SU-DHL-6 (cell line): Measurements from ENCODE around the gene NATD1.

ENCODE experiments used
- H2AFZ ChIP-seq: fragments of 200-600 bp; sonication (generic); 2 replicates; pipeline ENCODE4 v1.6.1; 2014; ENCODE audit warnings: low read depth, mild to moderate bottlenecking, moderate library complexity, mixed read lengths, antibody characterized with exemption, low read length; ENCODE audit not compliant: severe bottlenecking
- H3F3A ChIP-seq: fragments of 200-600 bp; shearing (Covaris generic); 2 replicates; pipeline ENCODE4 v1.6.0; 2016; ENCODE audit warnings: antibody characterized with exemption, mild to moderate bottlenecking; ENCODE audit not compliant: insufficient read depth
- H3K27ac ChIP-seq: fragments of 200-600 bp; sonication (generic); 2 replicates; pipeline ENCODE4 v1.5.1; 2016; ENCODE audit warnings: low read depth, mild to moderate bottlenecking, low read length, moderate library complexity, mixed read lengths
- H3K27me3 ChIP-seq: fragments of 200-600 bp; sonication (generic), shearing (Covaris generic); 2 replicates; pipeline ENCODE4 v1.6.0; 2014; ENCODE audit warnings: mild to moderate bottlenecking, low read length
- H3K36me3 ChIP-seq: fragments of 200-600 bp; sonication (generic); 2 replicates; pipeline ENCODE4 v1.6.1; 2014; ENCODE audit warnings: mild to moderate bottlenecking, low read length, mixed read lengths
- H3K4me2 ChIP-seq: fragments of 300-600, 200-600 bp; shearing (Covaris generic), sonication (generic); 2 replicates; pipeline ENCODE4 v1.6.0; 2014; ENCODE audit warnings: low read length, low read depth, mild to moderate bottlenecking; ENCODE audit not compliant: poor library complexity, severe bottlenecking
- H3K4me3 ChIP-seq: fragments of 200-600 bp; sonication (generic); 2 replicates; pipeline ENCODE4 v1.5.1; 2014; ENCODE audit warnings: antibody characterized with exemption, low read length, mild to moderate bottlenecking, mixed read lengths; ENCODE audit not compliant: insufficient read depth, poor library complexity, severe bottlenecking
- H3K79me2 ChIP-seq: fragments of 200-600 bp; sonication (generic); 2 replicates; pipeline ENCODE4 v1.6.1; 2014; ENCODE audit warnings: mild to moderate bottlenecking, low read length, moderate library complexity; ENCODE audit not compliant: insufficient read depth
- H3K9ac ChIP-seq: fragments of 200-600 bp; sonication (generic); 2 replicates; pipeline ENCODE4 v1.7.0; 2014; ENCODE audit warnings: mild to moderate bottlenecking, low read length
- H3K9me2 ChIP-seq: fragments of 200-600 bp; sonication (generic); replicated peaks from 2 replicates; pipeline ENCODE4 v1.6.1; 2014; ENCODE audit warnings: low read length; ENCODE audit not compliant: insufficient read depth
- H3K9me3 ChIP-seq: fragments of 200-600 bp; sonication (generic); 2 replicates; pipeline ENCODE4 v1.6.1; 2014; ENCODE audit warnings: low read length, mixed read lengths; ENCODE audit not compliant: insufficient read depth
- H4K20me1 ChIP-seq: fragments of 200-600 bp; sonication (generic); 2 replicates; pipeline ENCODE4 v1.6.1; 2014; ENCODE audit warnings: low read depth, mild to moderate bottlenecking, antibody characterized with exemption, low read length, moderate library complexity, mixed read lengths
- EZH2phosphoT487 ChIP-seq: fragments of 200-600 bp; sonication (generic), shearing (Covaris generic); conservative IDR thresholded peaks from 2 replicates; pipeline ENCODE4 v1.6.1; 2018; ENCODE audit warnings: mild to moderate bottlenecking, antibody characterized with exemption, low read length, moderate library complexity, mixed read lengths
- TF ChIP-seq, protein P1 (sequence below): fragments of 200-600 bp; sonication (generic); IDR thresholded peaks from one replicate; pipeline ENCODE4 v1.5.1; 2017; ENCODE audit warnings: antibody characterized with exemption, mild to moderate bottlenecking, low read length, moderate library complexity; ENCODE audit not compliant: insufficient read depth, poor library complexity, severe bottlenecking

The NATD1 gene

DNA sequence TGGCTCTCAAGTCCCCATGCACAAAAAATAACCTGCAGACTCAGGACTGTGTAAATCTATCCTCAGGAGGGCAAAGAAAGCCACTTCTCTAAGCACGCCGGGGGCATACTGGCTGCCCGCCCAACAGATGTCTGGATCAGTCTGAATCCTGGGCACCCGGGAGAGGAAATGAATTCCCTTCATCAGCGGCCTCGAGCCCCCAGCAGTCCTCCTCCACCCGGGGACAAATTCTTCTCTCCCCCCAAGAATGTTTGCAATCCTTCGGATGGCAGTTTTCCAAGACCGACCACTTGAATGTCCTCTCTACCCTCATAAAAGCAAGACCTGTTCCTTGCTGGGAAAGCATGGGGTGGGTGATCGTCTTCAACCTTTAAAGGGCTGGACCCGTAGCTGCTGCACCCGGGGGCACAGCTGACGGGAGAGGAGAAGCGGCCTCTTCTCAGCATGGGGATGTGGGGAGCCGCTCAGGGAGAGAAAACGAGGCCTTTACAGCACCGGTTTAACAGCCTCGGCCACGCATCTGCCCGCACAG, 21.9 kb upstream of the NATD1 start:
- no peaks in the 10 kb centered on the region for H4K20me1 ChIP-seq
- H3K9me2 ChIP-seq = no peaks in the 10 kb centered on the region
- H3K4me2 ChIP-seq = peak overlapping the region; percentile 64
- H2AFZ ChIP-seq = peak overlapping the region; percentile 75
- peak overlapping the region; percentile 65 for H3K9ac ChIP-seq
- H3K36me3 ChIP-seq = no peaks in the 10 kb centered on the region
- no peaks in the 10 kb centered on the region for H3F3A ChIP-seq
- H3K9me3 ChIP-seq = no peaks in the 10 kb centered on the region
- H3K79me2 ChIP-seq = no peaks in the 10 kb centered on the region
- TF ChIP-seq, protein P1, sequence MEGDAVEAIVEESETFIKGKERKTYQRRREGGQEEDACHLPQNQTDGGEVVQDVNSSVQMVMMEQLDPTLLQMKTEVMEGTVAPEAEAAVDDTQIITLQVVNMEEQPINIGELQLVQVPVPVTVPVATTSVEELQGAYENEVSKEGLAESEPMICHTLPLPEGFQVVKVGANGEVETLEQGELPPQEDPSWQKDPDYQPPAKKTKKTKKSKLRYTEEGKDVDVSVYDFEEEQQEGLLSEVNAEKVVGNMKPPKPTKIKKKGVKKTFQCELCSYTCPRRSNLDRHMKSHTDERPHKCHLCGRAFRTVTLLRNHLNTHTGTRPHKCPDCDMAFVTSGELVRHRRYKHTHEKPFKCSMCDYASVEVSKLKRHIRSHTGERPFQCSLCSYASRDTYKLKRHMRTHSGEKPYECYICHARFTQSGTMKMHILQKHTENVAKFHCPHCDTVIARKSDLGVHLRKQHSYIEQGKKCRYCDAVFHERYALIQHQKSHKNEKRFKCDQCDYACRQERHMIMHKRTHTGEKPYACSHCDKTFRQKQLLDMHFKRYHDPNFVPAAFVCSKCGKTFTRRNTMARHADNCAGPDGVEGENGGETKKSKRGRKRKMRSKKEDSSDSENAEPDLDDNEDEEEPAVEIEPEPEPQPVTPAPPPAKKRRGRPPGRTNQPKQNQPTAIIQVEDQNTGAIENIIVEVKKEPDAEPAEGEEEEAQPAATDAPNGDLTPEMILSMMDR = no peak
- TF ChIP-seq EZH2phosphoT487 = no peak
- no peaks in the 10 kb centered on the region for H3K27me3 ChIP-seq
- peak overlapping the region; percentile 56 for H3K4me3 ChIP-seq
- H3K27ac ChIP-seq = no peak overlapping the region

DNA sequence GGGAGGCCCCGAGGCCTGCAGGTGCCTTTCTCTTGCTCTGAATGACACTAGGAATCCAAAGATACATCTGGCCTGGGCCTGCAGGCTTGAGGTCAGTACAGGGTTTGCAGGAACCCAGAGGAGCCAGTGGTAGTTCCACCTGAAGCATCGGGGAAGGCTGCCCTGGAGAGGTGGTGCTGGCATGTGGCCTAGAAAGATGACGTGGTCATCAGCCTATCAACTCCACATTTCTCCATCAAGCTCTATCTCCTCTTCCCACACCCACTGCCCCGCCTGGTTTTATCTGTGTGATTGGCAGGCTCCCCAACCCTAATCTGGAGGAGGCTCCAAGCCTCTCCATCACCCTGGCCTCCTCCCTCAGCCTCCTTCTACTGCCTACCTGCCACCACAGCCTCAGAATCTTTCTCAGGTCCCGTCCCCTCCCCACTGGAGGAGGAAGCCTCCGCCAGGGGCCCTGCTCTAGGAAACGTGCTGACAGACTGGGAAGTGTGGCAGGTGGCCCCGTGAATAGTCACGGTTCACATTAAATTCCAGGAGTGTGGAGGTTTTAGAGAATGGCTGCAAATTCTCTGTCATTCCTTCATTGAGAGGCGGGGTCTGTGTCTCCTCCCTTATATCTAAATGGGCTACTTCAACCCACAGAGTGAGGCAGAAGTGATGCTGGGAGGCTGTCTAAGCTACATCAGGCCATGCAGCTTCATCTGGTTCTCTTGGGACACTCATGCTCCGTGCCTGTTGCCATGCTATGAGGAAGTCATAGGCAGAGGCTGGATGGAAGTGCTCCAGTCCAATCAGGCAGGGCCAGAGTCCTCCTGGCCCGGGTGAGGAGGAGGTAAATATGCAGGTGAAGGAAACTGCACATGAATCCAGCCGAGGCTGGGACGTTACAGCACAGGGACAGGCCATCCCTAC, 19.9 kb upstream of the NATD1 start:
- Histone ChIP-seq H3K9me2 (no peaks in the 10 kb centered on the region), H3K27me3 (no peaks in the 10 kb centered on the region), H3F3A (no peaks in the 10 kb centered on the region), H2AFZ (no peak overlapping the region), H3K4me3 (no peak overlapping the region), H4K20me1 (no peaks in the 10 kb centered on the region), H3K36me3 (no peaks in the 10 kb centered on the region), H3K9ac (no peak overlapping the region), H3K79me2 (no peaks in the 10 kb centered on the region), H3K4me2 (no peak overlapping the region), H3K9me3 (no peaks in the 10 kb centered on the region), H3K27ac (no peak overlapping the region)
- no peak for TF ChIP-seq EZH2phosphoT487
- TF ChIP-seq, protein P1 = no peak

DNA sequence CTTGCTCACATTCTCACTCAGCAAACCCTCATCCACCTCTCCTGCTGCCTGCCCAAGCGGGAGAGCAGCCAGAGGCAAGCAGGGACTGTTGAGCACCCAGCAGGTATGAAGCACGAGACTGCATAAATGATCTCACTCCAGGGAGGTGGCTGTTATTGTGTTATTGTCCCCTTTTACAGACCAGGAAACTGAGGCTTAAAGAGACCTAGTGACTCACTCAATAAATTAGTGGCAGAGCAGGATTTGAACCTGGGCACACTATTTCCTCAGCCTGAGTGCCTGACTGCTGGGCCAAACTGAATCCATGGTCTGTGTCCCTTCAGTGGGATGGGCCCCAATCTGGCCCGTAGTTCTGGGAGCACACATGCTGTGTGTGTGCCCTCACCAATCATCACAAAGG, 19.0 kb upstream of the NATD1 start:
- no peak overlapping the region for H3K9ac ChIP-seq
- H3K9me2 ChIP-seq = no peaks in the 10 kb centered on the region
- H3K4me2 ChIP-seq = no peak overlapping the region
- H3K27me3 ChIP-seq = no peaks in the 10 kb centered on the region
- no peaks in the 10 kb centered on the region for H4K20me1 ChIP-seq
- H3F3A ChIP-seq = no peaks in the 10 kb centered on the region
- H3K79me2 ChIP-seq = no peaks in the 10 kb centered on the region
- no peak overlapping the region for H2AFZ ChIP-seq
- TF ChIP-seq, protein P1 = no peak
- no peak for TF ChIP-seq EZH2phosphoT487
- no peak overlapping the region for H3K27ac ChIP-seq
- no peak overlapping the region for H3K4me3 ChIP-seq
- H3K36me3 ChIP-seq = no peaks in the 10 kb centered on the region
- H3K9me3 ChIP-seq = no peaks in the 10 kb centered on the region
